Hepatocyte (in vitro differentiated cells): Measurements from ENCODE around the gene SUPT3H. TPM values are rescaled to one million over a fixed set of nuclear protein-coding genes. Genes with fewer than 3 reads are reported as not detected.

Experiments used
- DNase-seq: peaks from one replicate; pipeline ENCODE4 v3.0.0-alpha.2; 2016; ENCODE audit warnings: low spot score
- H2AFZ ChIP-seq: fragments of 200-600 bp; sonication (generic); 2 replicates; pipeline ENCODE4 v1.6.0; 2016; ENCODE audit warnings: antibody characterized with exemption, mild to moderate bottlenecking
- H3K27ac ChIP-seq: fragments of 200-600 bp; sonication (generic); 2 replicates; pipeline ENCODE4 v1.5.1; 2016; ENCODE audit warnings: mild to moderate bottlenecking
- H3K27me3 ChIP-seq: fragments of 200-600 bp; sonication (generic); 2 replicates; pipeline ENCODE4 v1.6.1; 2016
- H3K36me3 ChIP-seq: fragments of 200-600 bp; sonication (generic); replicated peaks from 2 replicates; pipeline ENCODE4 v1.5.1; 2016; ENCODE audit warnings: low read depth; ENCODE audit not compliant: insufficient read depth
- H3K4me1 ChIP-seq: fragments of 200-600 bp; sonication (generic); 2 replicates; pipeline ENCODE4 v1.5.1; 2016; ENCODE audit warnings: mild to moderate bottlenecking, moderate library complexity; ENCODE audit not compliant: insufficient read depth
- H3K4me2 ChIP-seq: fragments of 200-600 bp; sonication (generic); 2 replicates; pipeline ENCODE4 v1.6.0; 2016
- H3K4me3 ChIP-seq: fragments of 200-600 bp; sonication (generic); 2 replicates; pipeline ENCODE4 v1.5.1; 2016; ENCODE audit warnings: mild to moderate bottlenecking
- H3K79me2 ChIP-seq: fragments of 200-600 bp; sonication (generic); 2 replicates; pipeline ENCODE4 v1.6.0; 2017; ENCODE audit warnings: mild to moderate bottlenecking
- H3K9me2 ChIP-seq: fragments of 200-600 bp; sonication (generic); replicated peaks from 2 replicates; pipeline ENCODE4 v1.6.0; 2017; ENCODE audit warnings: mild to moderate bottlenecking; ENCODE audit not compliant: insufficient read depth
- H3K9me3 ChIP-seq: fragments of 200-600 bp; sonication (generic); 2 replicates; pipeline ENCODE4 v1.5.1; 2016; ENCODE audit warnings: low read depth, mild to moderate bottlenecking
- H4K20me1 ChIP-seq: fragments of 200-600 bp; sonication (generic); 2 replicates; pipeline ENCODE4 v1.6.0; 2016; ENCODE audit warnings: mild to moderate bottlenecking; ENCODE audit not compliant: insufficient read depth, poor library complexity, severe bottlenecking
- CTCF ChIP-seq: fragments of 200-600 bp; sonication (generic); IDR thresholded peaks from 2 replicates; pipeline ENCODE4 v1.5.1; 2016; ENCODE audit warnings: antibody characterized with exemption, mild to moderate bottlenecking; ENCODE audit not compliant: poor library complexity
- EZH2 ChIP-seq: fragments of 200-600 bp; sonication (generic); IDR thresholded peaks from 2 replicates; pipeline ENCODE4 v1.6.1; 2016; ENCODE audit warnings: antibody characterized with exemption, mild to moderate bottlenecking, borderline replicate concordance
- EZH2phosphoT487 ChIP-seq: fragments of 200-600 bp; sonication (generic); IDR thresholded peaks from one replicate; pipeline ENCODE4 v1.6.1; 2018; ENCODE audit warnings: antibody characterized with exemption, mild to moderate bottlenecking, low read depth, moderate library complexity; ENCODE audit not compliant: unreplicated experiment, severe bottlenecking
- WGBS: methylation state at CpG from one replicate; pipeline ENCODE4 v1.1.6; 2016; ENCODE audit warnings: low lambda C conversion rate; ENCODE audit errors: missing lambda C conversion rate; 5-methylcytosine and 5-hydroxymethylcytosine counted together
- polyA plus RNA-seq: library from polyadenylated mRNA; unstranded; fragments of >200 nt; fragmentation: Nextera tagmentation; extraction: Ambion mirVana; gene quantifications from 2 replicates; pipeline ENCODE4 v1.2.1, GENCODE V29; 2016
- total RNA-seq: library from RNA; depleted of rRNA; stranded (reverse); fragments of >200 nt; gene quantifications from 2 replicates; pipeline ENCODE4 v1.2.3, GENCODE V29; 2014

Gene SUPT3H
- total and polyA plus RNA-seq, 2 experiments from 2014 or later = 6.8 to 7.7 TPM

GRCh38 chr6:44833248-44833647, 544.5 kb downstream of the SUPT3H start:
- Histone ChIP-seq H3K4me2 (no peak overlapping the region), H3K9me3 (no peaks in the 10 kb centered on the region), H4K20me1 (no peaks in the 10 kb centered on the region), H3K27ac (no peak overlapping the region), H3K4me3 (no peak overlapping the region), H3K9me2 (no peaks in the 10 kb centered on the region), H3K36me3 (no peaks in the 10 kb centered on the region), H3K79me2 (no peaks in the 10 kb centered on the region), H3K4me1 (peaks cover 7% of the 10 kb centered on the region), H3K27me3 (no peaks in the 10 kb centered on the region), H2AFZ (no peak overlapping the region)
- TF ChIP-seq EZH2phosphoT487 (no peak), CTCF (no peak), EZH2 (no peak)
- WGBS = 93% methylated on average over 1 of the region's 1 CpG
- no peak for DNase-seq

GRCh38 chr6:44831002-44831610, 546.6 kb downstream of the SUPT3H start:
- H3K36me3 ChIP-seq = no peaks in the 10 kb centered on the region
- no peak overlapping the region for H2AFZ ChIP-seq
- no peaks in the 10 kb centered on the region for H3K9me3 ChIP-seq
- WGBS = 73% methylated on average over 3 of the region's 3 CpGs
- H3K4me1 ChIP-seq = peaks cover 9% of the 10 kb centered on the region
- no peaks in the 10 kb centered on the region for H3K27me3 ChIP-seq
- H3K27ac ChIP-seq = no peak overlapping the region
- no peak overlapping the region for H3K4me2 ChIP-seq
- TF ChIP-seq EZH2phosphoT487 = no peak
- no peak for TF ChIP-seq CTCF
- no peak for TF ChIP-seq EZH2
- no peak overlapping the region for H3K4me3 ChIP-seq
- H4K20me1 ChIP-seq = no peaks in the 10 kb centered on the region
- H3K9me2 ChIP-seq = no peaks in the 10 kb centered on the region
- no peaks in the 10 kb centered on the region for H3K79me2 ChIP-seq
- DNase-seq = no peak

GRCh38 chr6:44829836-44830235, 547.9 kb downstream of the SUPT3H start:
- Histone ChIP-seq H3K27ac (no peak overlapping the region), H4K20me1 (no peaks in the 10 kb centered on the region), H3K27me3 (no peaks in the 10 kb centered on the region), H3K9me2 (no peaks in the 10 kb centered on the region), H3K4me3 (no peak overlapping the region), H3K4me1 (peaks cover 17% of the 10 kb centered on the region), H3K9me3 (no peaks in the 10 kb centered on the region), H2AFZ (no peak overlapping the region), H3K4me2 (no peak overlapping the region), H3K79me2 (no peaks in the 10 kb centered on the region), H3K36me3 (no peaks in the 10 kb centered on the region)
- DNase-seq = no peak
- TF ChIP-seq EZH2 (no peak), CTCF (no peak), EZH2phosphoT487 (no peak)
- 62% methylated on average over 2 of the region's 2 CpGs for WGBS

- 91% methylated on average over 2 of the region's 2 CpGs for WGBS
- no peak overlapping the region for H3K27ac ChIP-seq
- peaks cover 17% of the 10 kb centered on the region for H3K4me1 ChIP-seq
- H2AFZ ChIP-seq = no peak overlapping the region
- no peaks in the 10 kb centered on the region for H3K9me3 ChIP-seq
- no peak for DNase-seq
- H3K4me2 ChIP-seq = no peak overlapping the region
- no peak overlapping the region for H3K4me3 ChIP-seq
- no peaks in the 10 kb centered on the region for H4K20me1 ChIP-seq
- H3K27me3 ChIP-seq = no peaks in the 10 kb centered on the region
- TF ChIP-seq EZH2phosphoT487 (no peak), CTCF (no peak), EZH2 (no peak)
- no peaks in the 10 kb centered on the region for H3K79me2 ChIP-seq
- no peaks in the 10 kb centered on the region for H3K36me3 ChIP-seq
- no peaks in the 10 kb centered on the region for H3K9me2 ChIP-seq
Observed at GRCh38 chr6:44828780-44829179, 549.0 kb downstream of the SUPT3H start.
